HFFc6 (cell line): Measurements from ENCODE around the gene NUMB. TPM values are rescaled to one million over a fixed set of nuclear protein-coding genes. Genes with fewer than 3 reads are reported as not detected.
"Not testable (repeated sequence)": the region's sequence is repeated elsewhere in the genome, so short reads cannot be mapped to it uniquely, and the experiment has no call there.

Source experiments
- DNase-seq: peaks from one replicate; pipeline ENCODE4 v3.0.0-alpha.2; 2018
- H3K27ac Mint-ChIP-seq: 2 replicates; pipeline ENCODE4 v1.8.0; 2020; ENCODE audit warnings: mild to moderate bottlenecking, mixed read lengths
- H3K27me3 Mint-ChIP-seq: 2 replicates; pipeline ENCODE4 v1.8.0; 2021; ENCODE audit warnings: mild to moderate bottlenecking, moderate library complexity, mixed read lengths; ENCODE audit not compliant: insufficient read depth
- H3K36me3 Mint-ChIP-seq: 2 replicates; pipeline ENCODE4 v1.8.0; 2021; ENCODE audit warnings: low read depth, mixed read lengths
- H3K4me1 Mint-ChIP-seq: 2 replicates; pipeline ENCODE4 v1.8.0; 2020; ENCODE audit warnings: low read depth, mixed read lengths
- H3K4me3 Mint-ChIP-seq: 2 replicates; pipeline ENCODE4 v1.8.0; 2020; ENCODE audit warnings: mild to moderate bottlenecking, moderate library complexity, mixed read lengths
- H3K9me3 Mint-ChIP-seq: 2 replicates; pipeline ENCODE4 v1.8.0; 2020; ENCODE audit warnings: mild to moderate bottlenecking, mixed read lengths
- total RNA-seq, 6 experiments: library from RNA; stranded (reverse); fragmentation: NEBNext Ultra II Directional; extraction: Animal tissue kit (Norgen Biotek cat#: 25700); gene quantifications; 2 replicates in 1 of 6; 3 replicates in 5 of 6; pipeline ENCODE4 v1.2.3, GENCODE V29; 2021
- TF ChIP-seq, protein P1 (sequence below): fragments of 200-600 bp; sonication (generic); IDR thresholded peaks from 2 replicates; pipeline ENCODE4 v1.5.0; 2021; ENCODE audit warnings: antibody characterized with exemption, mild to moderate bottlenecking

Gene NUMB
- total RNA-seq, 6 experiments from 2014 or later = 60.1 to 80.8 (median 71.4) TPM

DNA sequence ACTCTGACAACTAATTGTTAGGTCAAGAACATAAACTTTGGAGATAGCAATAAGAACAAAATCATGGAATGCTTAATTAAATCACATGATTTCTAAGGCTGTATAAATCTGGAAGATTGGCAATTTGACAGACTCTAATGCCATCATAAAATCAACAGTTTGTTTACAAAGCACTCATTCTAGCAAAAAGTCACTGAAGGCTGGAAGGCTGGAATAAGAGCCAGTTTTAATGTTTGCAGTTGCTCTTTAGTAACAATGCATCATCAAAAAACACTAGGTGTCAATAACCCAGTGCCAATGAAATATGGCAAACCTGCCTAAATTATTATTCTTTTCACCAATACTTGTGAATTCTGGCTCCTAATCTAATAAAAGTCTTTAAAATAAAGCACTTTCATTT lies 65.0 kb downstream of the NUMB start:
- peaks cover 18% of the 10 kb centered on the region for H3K4me1 Mint-ChIP-seq
- H3K27me3 Mint-ChIP-seq = no peaks in the 10 kb centered on the region
- H3K36me3 Mint-ChIP-seq = 0 out of 2 replicates have a peak, but pooled peaks cover 4% of the 10 kb centered on the region
- H3K4me3 Mint-ChIP-seq = no peak overlapping the region
- no peaks in the 10 kb centered on the region for H3K9me3 Mint-ChIP-seq
- TF ChIP-seq, protein P1, sequence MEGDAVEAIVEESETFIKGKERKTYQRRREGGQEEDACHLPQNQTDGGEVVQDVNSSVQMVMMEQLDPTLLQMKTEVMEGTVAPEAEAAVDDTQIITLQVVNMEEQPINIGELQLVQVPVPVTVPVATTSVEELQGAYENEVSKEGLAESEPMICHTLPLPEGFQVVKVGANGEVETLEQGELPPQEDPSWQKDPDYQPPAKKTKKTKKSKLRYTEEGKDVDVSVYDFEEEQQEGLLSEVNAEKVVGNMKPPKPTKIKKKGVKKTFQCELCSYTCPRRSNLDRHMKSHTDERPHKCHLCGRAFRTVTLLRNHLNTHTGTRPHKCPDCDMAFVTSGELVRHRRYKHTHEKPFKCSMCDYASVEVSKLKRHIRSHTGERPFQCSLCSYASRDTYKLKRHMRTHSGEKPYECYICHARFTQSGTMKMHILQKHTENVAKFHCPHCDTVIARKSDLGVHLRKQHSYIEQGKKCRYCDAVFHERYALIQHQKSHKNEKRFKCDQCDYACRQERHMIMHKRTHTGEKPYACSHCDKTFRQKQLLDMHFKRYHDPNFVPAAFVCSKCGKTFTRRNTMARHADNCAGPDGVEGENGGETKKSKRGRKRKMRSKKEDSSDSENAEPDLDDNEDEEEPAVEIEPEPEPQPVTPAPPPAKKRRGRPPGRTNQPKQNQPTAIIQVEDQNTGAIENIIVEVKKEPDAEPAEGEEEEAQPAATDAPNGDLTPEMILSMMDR = no peak
- H3K27ac Mint-ChIP-seq = no peak overlapping the region
- DNase-seq = no peak

- no peak for DNase-seq
- no peaks in the 10 kb centered on the region for H3K27me3 Mint-ChIP-seq
- H3K36me3 Mint-ChIP-seq = 0 out of 2 replicates have a peak, but pooled peaks cover 4% of the 10 kb centered on the region
- TF ChIP-seq, protein P1 = no peak
- no peak overlapping the region for H3K27ac Mint-ChIP-seq
- H3K4me3 Mint-ChIP-seq = no peak overlapping the region
- H3K4me1 Mint-ChIP-seq = peaks cover 10% of the 10 kb centered on the region
- no peaks in the 10 kb centered on the region for H3K9me3 Mint-ChIP-seq
Measured at GRCh38 chr14:73392329-73393257, 65.8 kb downstream of the NUMB start.

- not testable (repeated sequence) for H3K27ac Mint-ChIP-seq, DNase-seq, H3K27me3 Mint-ChIP-seq, H3K4me3 Mint-ChIP-seq, H3K4me1 Mint-ChIP-seq, H3K9me3 Mint-ChIP-seq
- peaks cover 12% of the 10 kb centered on the region for H3K36me3 Mint-ChIP-seq
Measured at GRCh38 chr14:73387860-73388259, 70.5 kb downstream of the NUMB start.

DNA sequence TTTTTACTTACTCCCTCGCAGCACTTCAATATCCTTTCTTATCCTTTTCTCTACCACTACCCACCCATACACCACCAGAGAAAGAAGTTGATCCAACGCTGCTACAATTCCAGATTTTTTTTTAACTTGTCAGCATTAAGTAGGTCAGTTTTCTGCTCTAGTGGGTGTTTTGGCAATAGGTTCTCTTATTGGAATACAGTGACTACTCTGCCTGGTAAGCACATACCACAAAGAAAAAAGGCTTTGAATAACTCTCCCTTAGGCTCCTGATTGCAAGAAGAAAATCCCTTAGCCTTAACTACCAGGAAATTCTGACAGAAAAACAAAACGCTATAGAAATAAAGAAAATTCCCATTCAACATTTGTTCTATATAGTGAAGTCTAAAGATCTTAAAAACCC lies 72.0 kb downstream of the NUMB start:
- DNase-seq = no peak

DNA sequence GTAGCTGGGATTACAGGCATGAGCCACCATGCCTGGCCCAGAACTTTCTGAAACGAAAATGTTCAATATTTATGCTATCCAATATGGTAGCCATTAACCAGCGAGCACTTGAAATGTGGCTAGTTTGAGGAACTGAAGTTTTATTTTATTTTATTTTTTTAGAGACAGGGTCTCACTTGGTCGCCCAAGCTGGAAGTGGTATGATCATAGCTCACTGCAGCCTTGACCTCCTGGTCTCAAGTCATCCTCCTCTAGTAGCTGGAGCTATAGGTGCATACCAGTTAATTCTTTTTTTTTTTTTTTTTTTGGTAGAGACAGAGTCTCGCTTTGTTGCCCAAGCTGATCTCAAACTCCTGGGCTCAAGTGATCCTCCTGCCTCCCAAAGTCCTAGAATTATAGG lies 73.3 kb downstream of the NUMB start:
- not testable (repeated sequence) for H3K27ac Mint-ChIP-seq

More for the DNA sequence above, 72.0 kb downstream of the NUMB start:
- H3K4me1 Mint-ChIP-seq = no peaks in the 10 kb centered on the region
- no peak overlapping the region for H3K4me3 Mint-ChIP-seq
- TF ChIP-seq, protein P1 = no peak
- H3K27me3 Mint-ChIP-seq = no peaks in the 10 kb centered on the region
- peaks cover 18% of the 10 kb centered on the region for H3K36me3 Mint-ChIP-seq
- H3K9me3 Mint-ChIP-seq = peaks cover 11% of the 10 kb centered on the region; the same call in 1 of the 2 replicates
- no peak overlapping the region for H3K27ac Mint-ChIP-seq

DNA sequence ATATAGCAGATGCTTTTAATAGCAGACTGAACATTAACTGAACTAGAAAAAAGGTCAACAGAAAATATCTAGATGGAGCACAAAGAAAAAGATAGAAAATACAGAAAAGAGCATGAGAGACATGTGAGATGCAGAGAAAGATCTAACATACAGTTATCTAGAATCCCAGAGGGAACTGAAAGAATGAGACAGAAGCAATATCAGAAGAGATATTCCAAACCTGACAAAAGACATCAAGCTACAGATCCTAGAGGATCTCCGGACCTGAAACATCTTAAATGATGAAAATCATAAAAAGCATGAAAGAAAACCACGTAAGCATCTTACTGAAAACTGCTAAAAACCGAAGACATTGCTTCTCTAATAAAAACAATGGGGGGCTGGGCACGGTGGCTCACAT lies 75.0 kb downstream of the NUMB start:
- no peaks in the 10 kb centered on the region for H3K4me1 Mint-ChIP-seq
- TF ChIP-seq, protein P1 = no peak
- H3K27me3 Mint-ChIP-seq = no peaks in the 10 kb centered on the region
- DNase-seq = no peak
- H3K36me3 Mint-ChIP-seq = peaks cover 18% of the 10 kb centered on the region
- H3K27ac Mint-ChIP-seq = no peak overlapping the region
- peaks cover 11% of the 10 kb centered on the region; the same call in 1 of the 2 replicates for H3K9me3 Mint-ChIP-seq
- H3K4me3 Mint-ChIP-seq = no peak overlapping the region

More for the DNA sequence above, 73.3 kb downstream of the NUMB start:
- not testable (repeated sequence) for H3K27me3 Mint-ChIP-seq, H3K4me3 Mint-ChIP-seq, H3K4me1 Mint-ChIP-seq, DNase-seq
- Mint-ChIP-seq H3K9me3 (peaks cover 11% of the 10 kb centered on the region; the same call in 1 of the 2 replicates), H3K36me3 (peaks cover 18% of the 10 kb centered on the region)
